CD4-positive, alpha-beta T cell treated with Interleukin-1 beta for 1 hour (primary cell): ENCODE data around the gene CCNYL1.
"Not testable (repeated sequence)": the region's sequence is repeated elsewhere in the genome, so short reads cannot be mapped to it uniquely, and the experiment has no call there.

Experiments used
- DNase-seq, 2 donors: peaks; one replicate each; pipeline ENCODE4 v3.0.0-alpha.2; 2020 to 2022

Gene CCNYL1

DNA sequence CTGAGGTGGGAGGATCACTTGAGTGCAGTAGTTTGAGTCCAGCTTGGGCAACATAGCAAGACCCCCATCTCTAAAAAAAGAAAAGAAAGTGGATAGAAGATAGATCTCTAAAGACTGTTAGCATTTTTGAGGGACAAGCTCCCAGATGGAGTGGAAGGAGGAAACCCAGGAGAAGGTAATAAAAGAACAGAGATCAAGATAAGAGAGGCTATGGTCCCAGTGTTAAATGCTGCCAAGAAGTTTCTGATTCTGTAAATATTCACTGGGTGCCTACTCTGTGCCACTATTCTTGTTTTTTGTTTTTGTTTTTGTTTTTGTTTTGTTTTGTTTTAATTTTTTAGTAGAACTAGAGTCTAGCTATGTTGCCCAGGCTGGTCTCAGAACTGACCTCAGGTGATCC, 32.1 kb downstream of the CCNYL1 start:
- no peak for DNase-seq

DNA sequence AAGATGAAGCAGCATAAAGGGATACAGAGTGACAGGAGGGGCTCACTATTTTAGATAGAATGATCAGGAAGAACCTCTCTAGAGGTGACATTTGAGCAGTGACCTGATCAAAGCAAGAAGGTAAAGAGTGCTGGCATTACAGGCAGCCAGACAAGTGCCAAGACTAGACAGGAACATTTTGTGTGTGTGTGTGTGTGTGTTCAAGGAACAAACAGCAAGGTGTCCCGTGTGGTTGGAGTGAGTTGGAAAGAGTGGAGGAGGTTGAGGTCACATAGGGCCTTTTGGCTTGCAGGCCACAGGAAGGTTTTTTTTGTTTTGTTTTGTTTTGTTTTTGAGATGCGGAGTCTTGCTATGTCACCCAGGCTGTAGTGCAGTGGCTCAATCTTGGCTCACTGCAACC, 32.6 kb downstream of the CCNYL1 start:
- DNase-seq, result no peak

DNA sequence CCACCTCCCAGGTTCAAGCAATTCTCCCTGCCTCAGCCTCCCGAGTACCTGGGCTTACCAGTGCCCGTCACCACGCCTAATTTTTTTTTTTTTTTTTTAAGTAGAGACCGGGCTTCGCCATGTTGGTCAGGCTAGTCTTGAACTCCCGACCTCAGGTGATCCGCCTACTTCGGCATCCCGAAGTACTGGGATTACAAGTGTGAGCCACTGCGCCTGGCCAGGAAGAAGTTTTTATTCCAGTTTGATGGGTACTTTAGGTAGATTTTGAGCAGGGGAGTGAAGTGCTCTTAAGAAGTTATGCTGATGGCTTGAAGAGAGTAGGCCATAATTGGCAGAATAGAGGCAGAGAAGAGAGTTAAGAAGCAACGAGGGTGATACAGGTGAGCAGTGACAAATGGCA, 33.0 kb downstream of the CCNYL1 start:
- no peak for DNase-seq

DNA sequence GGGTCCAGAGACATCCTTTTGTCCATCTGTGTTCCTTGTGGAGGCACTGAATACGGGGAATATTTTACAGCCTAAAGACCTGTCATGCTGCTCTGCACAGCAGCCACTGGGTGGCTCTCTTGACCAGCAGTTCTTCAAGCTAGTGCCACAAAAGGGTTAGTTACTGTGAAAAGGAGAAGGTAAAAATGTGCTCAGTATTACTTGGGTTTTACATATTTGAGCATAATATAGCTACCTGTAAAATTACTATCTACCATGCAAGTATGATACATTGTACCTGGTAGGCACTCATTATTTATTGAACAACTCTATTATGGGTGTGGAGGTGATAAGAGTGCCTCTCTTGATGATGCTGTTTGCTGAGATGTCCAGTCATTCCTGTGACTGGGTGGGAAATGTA, 34.7 kb downstream of the CCNYL1 start:
- peak; percentile 52 to 56 for DNase-seq

DNA sequence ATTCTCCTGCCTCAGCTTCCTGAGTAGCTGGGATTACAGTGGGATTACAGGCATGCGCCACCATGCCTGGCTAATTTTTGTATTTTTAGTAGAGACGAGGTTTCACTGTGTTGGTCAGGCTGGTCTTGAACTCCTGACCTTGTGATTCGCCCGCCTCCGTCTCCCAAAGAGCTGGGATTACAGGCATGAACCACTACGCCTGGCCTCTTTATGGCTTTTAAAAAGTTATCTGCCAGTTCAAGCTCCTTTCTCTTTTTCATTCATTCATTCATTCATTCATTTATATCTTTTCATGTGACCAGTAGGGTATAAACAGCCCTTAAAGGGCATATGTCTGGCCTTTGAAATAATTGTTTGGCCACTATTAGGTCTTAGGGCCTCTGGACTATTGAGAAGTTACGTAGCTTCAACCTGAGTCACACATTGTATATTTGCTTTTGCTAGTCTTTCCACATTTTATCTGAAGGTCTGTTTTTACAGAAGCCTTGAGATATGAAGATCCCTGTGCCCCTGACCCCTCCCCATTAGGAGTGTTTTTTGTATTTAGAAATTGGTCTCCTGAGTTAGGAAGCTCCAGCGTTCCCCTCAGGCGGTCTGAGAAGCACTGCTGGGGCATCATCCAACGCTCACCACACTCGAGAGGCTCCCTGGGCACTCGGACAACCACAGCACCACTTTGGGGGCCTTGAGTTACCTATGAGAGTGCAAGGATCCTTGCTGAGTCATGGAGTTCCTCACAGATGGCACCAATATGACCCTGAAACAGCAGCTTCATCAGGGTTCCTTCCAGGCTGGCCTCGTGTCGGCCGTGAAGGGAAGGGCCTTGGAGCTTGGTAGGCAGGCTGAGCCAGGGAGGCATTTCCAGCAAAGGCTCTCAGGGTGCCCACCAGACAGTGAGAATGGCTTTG, 36.5 kb downstream of the CCNYL1 start:
- DNase-seq, result no peak

DNA sequence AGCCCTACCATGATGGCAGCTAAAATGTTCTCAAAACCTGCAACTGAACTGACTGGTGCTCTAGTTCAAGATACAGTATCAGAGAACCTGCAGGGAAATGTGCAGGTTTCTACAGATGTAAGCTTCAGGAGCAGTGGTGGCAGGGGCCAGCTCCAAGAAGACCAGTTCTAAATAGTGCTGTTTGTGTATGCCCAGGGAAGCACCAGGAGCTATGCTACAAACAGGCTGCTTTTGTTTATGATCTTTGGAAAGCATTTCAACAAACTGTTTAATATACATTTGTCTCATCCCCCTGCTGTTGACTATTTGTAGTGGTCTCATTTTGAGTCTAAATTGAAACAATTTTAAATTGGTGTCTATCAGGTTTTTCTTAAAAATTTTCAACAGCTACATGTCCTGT, 37.6 kb downstream of the CCNYL1 start:
- DNase-seq, result no peak

DNA sequence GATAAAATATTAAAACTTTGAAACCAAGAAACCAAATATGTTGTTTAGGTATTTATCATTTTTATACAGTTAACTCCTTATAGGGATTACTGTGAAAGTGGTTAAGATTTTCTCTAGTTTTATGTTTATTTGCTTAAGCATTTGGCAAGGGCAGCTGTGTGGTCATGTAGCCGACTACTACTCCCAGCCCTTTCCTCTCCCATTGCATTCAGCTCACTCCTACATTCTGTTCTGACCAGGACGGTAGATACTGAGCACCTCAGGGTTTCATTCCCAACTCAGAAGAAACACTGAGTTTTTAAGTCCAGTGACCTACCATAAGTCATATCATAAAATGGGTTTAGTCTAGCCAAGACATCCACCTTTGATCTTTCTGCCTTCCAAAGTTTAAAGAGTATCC, 38.4 kb downstream of the CCNYL1 start:
- DNase-seq, result no peak

DNA sequence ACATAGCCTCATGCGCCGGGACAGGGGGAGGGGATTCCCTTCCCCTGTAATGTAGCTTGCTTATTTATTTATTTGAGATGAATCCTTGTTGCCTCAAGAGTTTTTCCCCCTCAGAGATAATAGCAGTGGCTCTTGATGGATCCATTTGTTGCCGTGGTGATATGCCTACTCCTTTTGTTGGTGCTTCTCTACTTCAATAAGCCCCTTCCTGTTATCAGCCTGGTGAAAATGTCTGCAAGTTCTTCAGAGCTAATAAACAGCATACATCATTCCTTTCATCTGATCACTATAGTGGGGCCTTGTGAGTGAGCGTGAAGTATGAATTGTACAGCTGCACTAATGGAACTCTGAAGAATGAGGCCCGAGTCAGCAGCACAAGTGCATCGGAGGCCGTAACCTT, 38.9 kb downstream of the CCNYL1 start:
- no peak for DNase-seq

DNA sequence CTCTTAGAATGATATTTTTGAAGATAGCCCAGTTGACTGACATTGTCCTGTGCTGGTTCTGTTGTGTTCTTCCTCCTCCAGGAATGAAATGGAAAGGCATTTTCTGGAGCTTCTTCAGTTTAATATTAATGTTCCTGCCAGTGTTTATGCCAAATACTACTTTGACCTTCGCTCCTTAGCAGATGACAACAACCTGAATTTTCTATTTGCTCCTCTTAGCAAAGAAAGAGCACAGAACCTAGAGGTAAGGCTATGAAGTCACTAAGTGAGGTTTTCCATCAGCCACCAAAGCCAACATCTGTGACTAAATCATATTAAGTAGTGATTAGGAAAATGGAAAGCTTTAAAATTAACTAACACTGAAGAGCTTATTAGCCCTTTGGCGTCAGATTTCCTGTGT, 39.4 kb downstream of the CCNYL1 start:
- no peak for DNase-seq

DNA sequence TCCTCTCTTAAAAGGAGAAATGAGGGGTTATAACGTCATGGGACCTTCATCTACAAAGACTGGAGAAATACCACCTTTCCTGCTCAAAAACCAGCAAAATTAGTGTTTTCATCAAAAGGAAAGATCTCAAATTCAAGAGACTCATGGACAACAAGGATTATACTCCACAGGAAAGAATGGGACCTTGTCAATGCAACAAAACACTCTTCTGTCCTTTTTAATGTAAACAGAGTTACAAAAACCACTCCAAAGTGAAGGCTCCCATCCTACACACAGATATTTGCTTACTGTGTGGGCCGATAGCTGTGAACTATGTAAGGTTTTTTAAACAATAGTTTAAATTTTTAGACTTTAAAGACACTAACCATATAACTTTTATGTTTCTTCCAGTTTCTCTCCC, 42.2 kb downstream of the CCNYL1 start:
- DNase-seq, result not testable (repeated sequence)

DNA sequence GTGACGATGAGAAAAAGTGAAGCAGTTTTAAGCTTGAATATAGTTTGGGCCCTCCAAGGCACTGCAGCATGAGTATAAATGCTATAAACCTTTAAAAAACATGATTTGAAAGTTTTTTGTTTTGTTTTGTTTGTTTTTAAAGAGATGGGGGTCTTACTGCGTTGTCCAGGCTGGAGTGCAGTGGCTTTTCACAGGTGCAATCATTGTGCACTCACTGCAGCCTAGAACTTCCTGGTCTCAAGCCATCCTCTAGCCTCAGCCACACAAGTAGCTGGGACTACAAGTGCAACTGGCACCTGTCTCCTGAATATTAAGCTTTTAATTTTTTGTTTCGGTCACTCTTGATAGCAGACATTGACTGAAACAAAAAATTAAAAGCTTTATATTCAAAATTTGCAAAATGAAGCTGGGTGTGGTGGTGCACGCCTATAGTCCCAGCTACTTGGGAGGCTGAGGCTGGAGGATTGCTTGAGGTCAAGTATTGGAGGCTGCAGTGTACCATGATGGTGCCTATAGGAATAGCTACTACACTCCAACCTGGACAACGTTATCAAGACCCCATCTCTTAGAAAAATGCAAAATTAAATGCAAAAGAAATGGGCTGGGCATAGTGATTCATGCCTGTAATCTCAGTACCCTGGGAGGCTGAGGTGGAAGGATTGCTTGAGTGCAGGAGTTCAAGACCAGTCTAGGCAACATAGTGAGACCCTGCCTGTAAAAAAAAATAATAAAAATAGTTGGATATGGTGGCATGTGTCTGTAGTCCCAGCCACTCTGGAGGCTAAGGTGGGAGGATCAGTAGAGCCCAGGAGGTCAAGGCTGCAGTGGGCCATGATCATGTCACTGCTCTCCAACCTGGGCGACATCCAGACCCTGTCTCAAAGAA, 43.3 kb downstream of the CCNYL1 start:
- DNase-seq, result no peak

DNA sequence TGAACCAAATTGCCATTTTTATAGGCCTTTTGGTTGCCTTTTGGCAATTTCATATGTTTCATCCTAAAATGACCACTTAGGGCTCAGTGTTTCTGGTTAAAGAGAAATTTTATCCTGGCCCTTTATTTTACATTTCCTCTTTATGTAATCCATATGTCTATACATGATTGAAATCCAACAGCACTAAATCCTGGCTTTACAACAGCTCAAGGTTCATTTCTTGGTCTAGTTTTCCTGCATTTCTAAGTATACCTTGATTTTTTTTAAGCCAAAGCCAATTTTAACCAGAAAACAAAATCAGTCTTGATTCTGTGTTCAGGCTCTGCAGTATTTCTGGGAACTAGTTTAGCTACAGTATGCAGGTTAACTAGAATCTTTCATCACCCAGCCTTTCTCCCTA, 46.6 kb downstream of the CCNYL1 start:
- DNase-seq, result no peak

DNA sequence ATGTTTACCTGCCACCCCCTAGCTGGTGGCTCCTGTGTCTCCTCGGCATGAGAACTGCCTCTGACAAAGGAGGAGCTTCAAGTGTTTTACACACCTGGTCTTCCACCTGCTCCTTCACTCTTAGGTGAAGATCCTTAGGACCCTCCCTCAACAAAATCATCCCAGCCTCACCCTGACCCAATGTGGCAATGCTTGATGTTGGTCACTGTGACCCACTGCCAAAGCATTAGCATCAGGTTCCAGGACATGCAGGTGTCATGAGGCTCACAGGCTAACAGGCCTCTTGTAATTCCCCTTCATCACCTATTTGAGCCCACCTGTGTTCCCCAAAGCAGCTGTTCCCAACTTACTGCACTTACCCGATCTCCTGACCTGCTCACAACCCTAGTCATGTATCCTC, 48.5 kb downstream of the CCNYL1 start:
- DNase-seq, result no peak

DNA sequence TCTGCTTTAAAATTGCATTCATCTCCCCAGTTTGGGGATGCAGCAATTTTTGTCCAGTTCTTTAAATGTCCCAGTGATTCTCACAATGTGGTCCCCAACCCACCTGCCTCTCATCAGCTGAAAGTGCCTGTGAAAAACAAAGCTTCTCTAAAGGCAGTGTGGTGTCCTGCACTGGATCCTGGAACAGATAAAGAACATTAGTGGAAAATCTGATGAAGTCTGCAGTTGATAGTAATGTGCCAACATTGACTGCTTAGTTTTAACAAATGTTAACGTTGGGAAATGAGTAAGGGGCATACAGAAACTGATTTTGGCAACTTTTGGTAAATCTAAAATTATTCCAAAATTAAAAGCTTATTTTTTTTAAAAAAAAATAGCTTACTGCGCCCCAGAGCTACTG, 49.0 kb downstream of the CCNYL1 start:
- no peak for DNase-seq

DNA sequence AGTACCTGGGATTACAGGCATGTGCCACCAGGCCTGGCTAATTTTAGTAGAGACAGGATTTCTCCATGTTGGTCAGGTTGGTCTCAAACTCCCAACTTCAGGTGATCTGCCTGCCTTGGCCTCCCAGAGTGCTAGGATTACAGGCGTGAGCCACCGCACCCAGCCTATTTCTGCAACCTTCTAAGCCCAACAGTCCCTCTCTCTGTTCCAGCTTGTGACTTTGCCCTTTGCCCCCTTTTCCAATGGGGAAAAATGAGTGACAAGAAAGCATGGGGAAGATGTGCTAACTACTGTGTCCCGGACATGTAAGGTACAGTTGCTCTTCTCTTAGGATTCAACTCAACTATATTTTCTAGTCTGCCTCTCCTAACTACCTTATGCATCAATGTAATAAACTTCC, 50.0 kb downstream of the CCNYL1 start:
- DNase-seq, result not testable (repeated sequence)

DNA sequence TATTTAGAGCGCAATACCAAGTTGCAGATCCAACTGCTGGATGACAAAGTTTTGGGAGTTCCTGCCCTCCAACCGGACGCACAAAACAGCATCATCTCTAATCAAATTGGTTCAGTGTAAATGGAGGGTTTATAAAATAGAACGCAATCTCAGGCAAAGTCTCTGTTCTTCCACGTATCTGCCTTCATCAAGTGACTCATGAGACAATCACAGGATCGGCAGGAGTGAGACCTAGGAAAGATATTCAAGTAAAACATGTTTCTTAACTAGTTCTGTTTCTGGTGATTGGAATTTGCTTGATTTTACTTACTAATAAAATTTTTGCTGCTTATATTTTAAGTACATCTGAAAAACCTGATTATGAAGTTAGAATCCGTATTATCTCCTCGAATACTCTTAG, 50.7 kb downstream of the CCNYL1 start:
- no peak for DNase-seq

DNA sequence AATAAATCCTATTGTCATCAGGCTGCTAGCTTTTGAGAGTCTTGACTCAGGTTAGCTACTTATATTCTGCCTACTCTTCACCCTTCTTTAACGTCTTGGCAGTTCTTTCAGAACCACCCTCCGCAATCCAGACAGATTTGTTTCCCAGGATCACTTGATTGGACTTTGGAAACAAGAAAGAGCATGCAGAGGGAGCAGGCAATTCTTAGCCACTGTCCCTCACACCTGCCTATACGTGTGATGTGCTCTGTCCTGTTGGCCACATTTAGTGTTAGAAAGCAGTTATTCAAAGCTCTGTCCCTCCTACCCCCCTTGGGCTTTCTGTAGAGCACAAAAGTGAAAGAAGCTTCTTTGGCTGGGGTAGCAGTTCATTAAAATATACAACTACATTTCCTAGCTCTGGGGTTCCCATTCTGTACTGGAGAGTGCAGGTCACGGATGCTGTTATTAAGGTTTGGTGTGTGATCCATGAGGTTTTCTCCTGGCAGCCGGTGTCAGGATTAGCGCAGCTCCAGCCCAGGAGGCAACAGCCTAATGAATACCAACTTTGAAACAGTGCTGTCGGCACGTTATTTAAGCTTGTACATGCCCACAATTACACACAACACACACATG, 52.0 kb downstream of the CCNYL1 start:
- no peak for DNase-seq

DNA sequence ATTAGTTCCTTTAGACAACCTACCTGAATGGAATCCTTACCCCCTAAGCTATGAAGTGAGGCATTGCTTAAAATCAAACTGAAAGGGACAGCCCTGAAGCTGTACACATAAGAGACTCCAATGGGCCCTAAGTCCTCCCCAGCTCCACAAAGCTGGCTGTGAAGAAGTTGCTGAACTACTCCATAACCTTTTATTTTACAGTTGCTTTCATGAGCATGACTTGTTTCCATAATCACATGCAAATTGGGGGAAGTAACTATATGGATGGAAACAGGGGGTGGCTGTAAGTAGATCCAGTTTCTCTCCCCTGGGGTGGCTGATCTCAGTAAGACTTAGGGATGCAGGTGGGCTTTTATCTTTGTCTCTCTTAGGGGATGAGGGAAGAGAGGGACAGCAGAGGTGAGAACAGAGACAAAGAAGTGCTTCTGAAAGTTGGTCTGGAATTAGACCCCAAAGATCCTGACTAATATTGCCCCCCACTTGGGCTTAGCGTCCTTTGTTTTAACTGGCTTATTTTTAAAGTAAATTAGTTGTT, 52.7 kb downstream of the CCNYL1 start:
- DNase-seq, result no peak

DNA sequence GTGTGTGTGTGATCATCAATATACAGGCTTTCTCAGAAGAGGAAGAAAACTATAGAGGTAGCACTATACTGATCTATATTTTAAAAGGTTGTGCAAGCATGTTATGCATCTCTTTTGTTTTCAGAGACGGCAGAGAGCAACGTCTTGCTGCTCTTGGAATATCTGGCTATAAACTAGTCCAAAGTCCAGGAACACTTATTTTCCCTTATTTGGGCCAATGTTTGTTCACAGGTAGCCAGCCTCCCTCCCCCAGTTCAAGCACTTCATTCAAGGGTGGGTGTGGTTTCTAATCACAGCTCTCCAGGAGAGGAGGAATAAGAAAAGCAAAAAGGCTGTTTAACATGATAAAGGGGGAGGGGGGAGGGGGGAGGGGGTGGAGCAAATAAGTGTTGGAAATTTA, 54.1 kb downstream of the CCNYL1 start:
- DNase-seq, result no peak

DNA sequence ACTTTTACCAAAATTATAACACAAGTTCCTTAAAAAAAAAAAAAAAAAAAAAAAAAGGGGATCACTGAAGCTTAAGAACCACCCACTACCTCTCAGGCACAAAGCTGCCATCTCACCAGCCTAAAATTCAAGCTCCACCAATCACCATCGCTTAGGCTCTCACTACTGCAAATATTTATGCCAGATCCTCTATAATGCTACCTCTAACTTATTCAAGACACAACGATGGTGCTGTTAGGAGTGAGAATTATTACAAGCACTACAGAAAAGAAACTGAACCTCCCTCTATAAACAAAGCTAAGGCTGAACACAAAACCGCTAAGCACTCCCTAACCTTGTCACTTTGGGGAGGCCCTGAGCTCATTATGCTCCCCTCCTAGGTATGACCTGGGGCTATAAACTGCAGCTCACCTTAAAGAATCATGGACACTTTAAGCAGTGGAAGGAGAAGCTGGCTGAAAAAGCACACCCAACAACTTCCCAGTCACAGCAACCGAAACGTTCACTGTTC, 54.7 kb downstream of the CCNYL1 start:
- no peak for DNase-seq

DNA sequence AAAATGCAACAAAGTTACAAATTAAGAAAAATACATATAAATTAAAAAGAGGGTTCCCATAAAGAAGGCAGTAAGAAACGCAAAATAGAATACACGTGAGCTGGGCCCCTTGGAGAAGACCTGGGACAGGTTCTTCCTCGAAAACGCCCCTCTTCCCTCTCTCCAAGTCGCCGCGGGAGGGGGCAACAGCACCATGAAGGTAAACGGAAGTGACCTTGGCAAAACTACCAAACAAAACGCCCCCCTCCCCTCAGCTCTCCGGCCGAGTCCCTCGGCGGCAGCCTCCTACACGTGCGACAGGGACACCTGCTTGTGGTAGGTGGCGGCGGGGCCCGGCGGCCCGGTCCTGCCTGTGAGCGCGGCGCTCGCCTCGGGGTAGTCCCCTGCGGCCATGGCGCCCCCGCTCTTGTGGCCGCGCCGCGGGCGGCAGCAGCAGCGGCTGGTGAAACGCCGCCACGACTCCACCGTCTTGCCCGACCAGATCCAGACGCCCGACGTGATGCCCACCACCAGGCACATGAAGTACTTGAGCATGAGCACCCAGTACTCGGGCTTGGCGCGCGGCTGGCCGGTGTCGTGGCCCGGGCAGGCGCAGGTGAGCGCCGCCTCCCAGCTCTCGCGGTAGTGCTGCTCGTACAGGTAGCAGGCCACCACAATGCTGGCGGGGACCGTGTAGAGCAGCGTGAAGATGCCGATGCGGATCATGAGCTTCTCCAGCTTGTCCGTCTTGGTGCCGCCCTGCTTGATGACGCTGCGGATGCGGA, 55.4 kb downstream of the CCNYL1 start:
- peak in 1 of 2 donors; percentile 5 for DNase-seq

DNA sequence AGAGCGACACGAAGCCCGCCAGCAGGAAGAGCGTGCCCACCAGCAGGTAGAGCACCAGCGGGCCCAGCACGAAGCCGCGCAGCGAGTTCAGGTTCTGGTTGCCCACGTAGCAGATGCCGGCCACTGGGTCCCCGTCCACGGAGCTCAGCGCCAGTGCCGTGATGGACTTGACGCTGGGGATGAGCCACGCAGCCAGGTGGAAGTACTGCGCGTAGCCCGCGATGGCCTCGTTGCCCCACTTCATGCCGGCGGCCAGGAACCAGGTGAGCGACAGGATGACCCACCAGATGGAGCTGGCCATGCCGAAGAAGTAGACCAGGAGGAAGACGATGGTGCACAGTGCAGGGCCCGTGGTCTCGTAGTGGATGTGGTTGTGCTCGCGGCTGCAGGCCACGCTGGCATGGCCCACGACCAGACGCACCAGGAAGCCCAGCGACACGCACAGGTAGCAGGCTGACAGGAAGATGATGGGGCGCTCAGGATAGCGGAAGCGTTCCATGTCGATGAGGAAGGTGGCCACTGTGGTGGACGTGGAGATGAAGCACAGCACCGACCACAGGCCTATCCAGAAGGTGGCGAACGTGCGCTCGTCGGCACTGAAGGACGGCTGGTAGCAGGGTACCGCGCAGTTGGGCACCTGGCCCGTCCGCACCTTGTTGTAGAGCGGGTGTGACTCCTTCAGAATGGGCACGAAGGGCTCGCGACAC, 56.2 kb downstream of the CCNYL1 start:
- peak in 1 of 2 donors; percentile 2 for DNase-seq
